RPMI8226 (cell line): ENCODE measurements around the gene ZFAND2A.
"Not testable (repeated sequence)": the region's sequence is repeated elsewhere in the genome, so short reads cannot be mapped to it uniquely, and the experiment has no call there.

Experiments
- DNase-seq: peaks from one replicate; pipeline ENCODE4 v3.0.0-alpha.2; 2015

Gene ZFAND2A

GRCh38 chr7:1121886-1122831 is 37.8 kb downstream of the ZFAND2A start:
- no peak for DNase-seq

- no peak for DNase-seq
Measured at GRCh38 chr7:1121476-1121875, 38.5 kb downstream of the ZFAND2A start.

- no peak for DNase-seq
Measured at GRCh38 chr7:1120791-1121190, 39.2 kb downstream of the ZFAND2A start.

DNA sequence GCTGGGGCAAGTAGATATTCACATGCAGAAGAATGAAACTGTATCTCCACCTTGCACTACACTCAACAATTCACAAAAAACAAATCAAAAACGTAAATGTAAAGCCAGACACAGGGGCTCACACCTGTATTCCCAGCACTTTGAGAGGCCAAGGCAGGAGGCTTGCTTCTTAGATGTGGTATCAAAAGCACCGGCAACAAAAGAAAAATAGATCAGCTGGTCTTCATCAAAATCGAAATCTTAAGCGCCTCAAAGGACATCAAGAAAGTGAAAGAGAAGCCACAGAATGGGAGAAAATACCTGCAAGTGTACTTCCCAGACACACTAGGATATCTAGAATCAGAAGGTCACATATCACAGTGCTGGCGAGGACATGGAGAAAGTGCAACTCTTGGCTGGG is 40.8 kb downstream of the ZFAND2A start:
- DNase-seq = no peak

GRCh38 chr7:1117321-1117928 is 42.6 kb downstream of the ZFAND2A start:
- DNase-seq = no peak

DNA sequence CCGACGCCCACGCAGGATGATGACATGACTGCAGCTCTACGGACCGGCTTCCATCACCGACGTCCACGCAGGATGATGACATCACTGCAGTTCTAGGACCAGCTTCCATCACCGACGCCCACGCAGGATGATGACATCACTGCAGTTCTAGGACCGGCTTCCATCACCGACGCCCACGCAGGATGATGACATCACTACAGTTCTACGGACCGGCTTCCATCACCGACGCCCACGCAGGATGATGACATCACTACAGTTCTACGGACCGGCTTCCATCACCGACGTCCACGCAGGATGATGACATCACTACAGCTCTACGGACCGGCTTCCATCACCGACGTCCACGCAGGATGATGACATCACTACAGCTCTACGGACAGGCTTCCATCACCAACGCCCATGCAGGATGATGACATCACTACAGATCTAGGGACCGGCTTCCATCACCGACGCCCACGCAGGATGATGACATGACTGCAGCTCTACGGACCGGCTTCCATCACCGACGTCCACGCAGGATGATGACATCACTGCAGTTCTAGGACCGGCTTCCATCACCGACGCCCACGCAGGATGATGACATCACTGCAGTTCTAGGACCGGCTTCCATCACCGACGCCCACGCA is 43.5 kb downstream of the ZFAND2A start:
- DNase-seq = not testable (repeated sequence)

- DNase-seq = not testable (repeated sequence)
Measured at GRCh38 chr7:1115171-1116045, 44.6 kb downstream of the ZFAND2A start.

DNA sequence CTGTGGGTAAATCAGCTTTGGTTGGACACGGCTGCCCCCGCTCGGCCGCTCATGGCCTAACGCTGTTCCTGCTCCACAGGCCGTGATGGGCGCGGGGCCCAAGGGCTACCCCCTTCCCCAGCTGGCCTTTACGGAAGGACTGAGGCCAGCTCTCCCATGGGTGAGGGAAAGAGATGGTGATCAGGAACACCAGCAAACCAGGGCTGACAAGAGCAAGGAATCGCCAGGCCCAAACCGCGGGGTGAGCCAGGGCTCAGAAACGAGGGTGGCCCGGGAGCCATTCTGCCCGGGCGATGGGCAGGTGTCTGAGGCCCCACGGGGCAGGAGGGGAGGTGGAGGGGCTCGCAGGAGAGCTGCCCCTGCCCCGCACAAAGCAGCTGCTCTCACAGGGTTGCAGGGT is 45.5 kb downstream of the ZFAND2A start:
- no peak for DNase-seq

DNA sequence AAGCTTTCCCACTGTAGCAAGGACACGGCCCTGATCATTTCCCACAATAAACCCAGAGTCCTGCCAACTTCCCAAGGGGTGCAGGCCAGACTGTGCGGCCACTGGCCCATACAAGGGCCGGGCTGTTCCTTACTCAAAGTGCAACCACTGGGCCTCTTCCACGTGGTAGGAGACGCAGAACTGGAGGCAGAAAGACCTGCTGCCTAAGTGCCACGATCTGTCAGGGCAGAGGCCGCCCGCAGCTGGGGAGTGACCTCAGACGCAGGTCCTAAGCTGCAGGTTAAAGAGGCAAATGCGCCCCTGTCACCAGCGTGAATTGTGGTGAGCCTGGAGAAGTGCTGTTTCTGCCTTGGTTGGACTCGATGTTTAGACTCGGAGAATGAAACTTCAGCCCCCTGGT is 45.9 kb downstream of the ZFAND2A start:
- no peak for DNase-seq

DNA sequence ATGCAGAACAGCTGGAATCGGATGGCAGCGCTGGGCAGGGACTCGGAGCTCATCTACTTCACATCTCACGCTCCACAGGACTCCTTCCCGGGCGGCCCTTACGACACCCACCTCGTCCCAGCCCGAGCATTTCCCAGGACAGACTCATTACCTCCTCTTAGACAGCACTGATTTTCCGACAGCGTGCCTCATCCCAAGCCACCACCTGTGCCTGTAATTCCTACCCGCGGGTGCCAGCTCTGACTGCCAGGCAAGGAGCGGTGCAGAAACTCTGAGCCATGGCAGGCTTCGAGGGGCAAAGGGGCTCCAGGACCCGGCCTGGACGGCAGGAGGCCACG is 46.5 kb downstream of the ZFAND2A start:
- no peak for DNase-seq

GRCh38 chr7:1112625-1113547 is 47.1 kb downstream of the ZFAND2A start:
- DNase-seq = no peak

- DNase-seq = no peak
Measured at GRCh38 chr7:1112109-1112508, 47.9 kb downstream of the ZFAND2A start.

DNA sequence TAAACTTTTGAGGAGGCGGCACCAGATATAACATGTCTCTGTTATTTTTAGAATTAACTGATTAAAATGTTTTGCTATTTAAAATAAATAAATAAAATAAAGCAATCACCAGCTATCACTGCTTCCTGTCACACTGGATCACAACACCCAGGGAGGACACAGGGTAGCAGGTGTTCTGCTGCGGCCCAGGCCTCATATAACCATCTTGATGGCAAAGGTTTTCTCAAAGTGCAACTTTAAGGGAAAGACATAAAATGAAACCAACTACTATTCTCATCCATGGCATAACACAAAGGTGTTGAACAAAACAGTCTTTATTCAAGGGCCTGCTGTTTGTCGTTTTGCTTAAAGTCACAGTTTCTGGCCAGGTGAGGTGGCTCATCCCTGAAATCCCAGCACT is 48.8 kb downstream of the ZFAND2A start:
- no peak for DNase-seq

DNA sequence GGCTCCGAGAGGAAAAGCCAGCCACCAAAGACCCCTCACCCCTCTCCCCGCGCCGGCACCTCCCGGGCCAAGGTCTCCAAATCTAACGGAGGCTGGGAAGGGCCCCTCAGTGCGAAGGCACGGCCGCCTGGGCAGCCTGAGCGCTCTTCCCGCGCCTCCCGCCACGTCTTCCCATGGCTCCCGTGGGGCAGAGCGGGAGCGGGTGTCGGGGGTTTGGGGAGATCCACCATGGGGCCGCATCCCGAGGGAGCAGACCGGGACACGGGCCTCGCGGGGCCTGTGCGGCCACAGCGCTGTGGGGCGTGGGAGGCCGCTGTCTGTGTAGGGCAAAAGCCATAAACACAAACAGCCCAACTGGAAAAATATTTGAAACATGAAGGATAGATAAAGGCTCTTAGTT is 49.6 kb downstream of the ZFAND2A start:
- no peak for DNase-seq

- DNase-seq = no peak
Measured at GRCh38 chr7:1109581-1110310, 50.2 kb downstream of the ZFAND2A start.

DNA sequence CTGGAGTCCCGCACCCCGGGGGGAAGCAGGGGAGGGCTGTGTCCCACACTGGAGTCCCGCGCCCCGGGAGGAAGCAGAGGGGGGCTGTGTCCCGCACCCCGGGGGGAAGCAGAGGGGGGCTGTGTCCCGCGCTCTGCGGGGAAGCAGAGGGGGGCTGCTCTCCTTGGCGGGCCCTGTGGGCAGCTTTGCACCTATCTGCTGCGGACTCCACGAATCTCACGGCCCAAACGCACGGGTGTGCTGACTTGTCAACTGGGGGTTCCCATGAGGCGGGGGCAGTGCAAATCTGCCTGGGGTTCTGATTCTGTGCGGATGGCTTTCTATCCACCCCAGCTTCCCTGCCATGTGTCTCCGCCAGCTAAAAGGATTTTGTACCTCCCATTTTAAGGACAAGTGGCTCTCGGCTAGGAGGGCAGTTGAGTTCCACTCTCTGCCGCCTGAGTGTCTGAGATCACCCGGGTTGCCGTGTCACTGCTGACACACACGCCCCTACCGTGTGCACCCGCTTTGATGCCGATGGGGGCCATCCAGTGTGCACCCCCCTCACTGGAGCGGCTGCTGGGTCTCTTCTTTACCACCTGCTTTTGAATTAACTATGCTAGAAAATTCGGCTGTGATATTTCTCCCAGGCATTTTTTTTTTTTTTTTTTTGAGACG is 51.6 kb downstream of the ZFAND2A start:
- no peak for DNase-seq

GRCh38 chr7:1106793-1107421 is 53.1 kb downstream of the ZFAND2A start:
- no peak for DNase-seq

DNA sequence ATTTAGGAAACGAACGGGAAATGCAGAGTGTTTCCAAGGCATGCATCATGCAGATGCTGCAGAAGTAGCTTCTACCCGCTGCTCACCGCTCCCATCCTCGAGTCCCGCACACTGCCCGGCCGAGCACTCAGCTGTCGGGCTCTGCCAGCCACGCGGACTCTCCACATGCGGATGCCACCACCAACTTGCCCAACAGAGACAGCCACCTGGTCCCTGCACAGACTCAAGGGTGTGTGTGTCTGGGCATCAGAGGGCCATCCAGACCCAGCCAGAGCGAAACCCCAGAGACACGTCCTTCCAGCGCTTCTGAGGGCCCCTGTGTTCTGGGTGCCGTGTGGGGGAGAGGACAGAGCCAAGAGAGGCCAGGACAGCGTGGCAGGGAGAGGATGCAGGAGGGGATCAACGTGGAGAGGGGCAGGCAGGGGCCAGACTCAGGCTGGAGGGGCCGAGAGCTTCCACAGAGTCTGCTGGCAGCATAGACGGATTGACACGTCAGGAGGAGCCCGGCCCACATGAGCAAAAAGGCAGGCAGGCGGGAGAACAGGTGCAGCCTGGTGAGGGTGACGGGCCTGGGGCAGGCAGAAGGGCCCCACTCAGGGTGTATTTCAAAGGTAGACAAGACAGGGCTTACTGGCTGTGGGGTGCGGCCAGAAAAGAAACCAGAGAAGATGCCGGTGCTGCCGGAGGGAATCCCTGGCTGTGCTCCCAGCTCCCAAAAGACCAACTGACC is 53.8 kb downstream of the ZFAND2A start:
- DNase-seq = no peak

- DNase-seq = no peak
Measured at GRCh38 chr7:1105189-1105588, 54.8 kb downstream of the ZFAND2A start.
